Glutamatergic neuron (in vitro differentiated cells): Measurements from ENCODE around the gene LRRFIP2. TPM values are rescaled to one million over a fixed set of nuclear protein-coding genes. Genes with fewer than 3 reads are reported as not detected.

Experiments used
- DNase-seq: peaks from one replicate; pipeline ENCODE4 v3.0.0; 2022
- H3K27ac Mint-ChIP-seq: one replicate; pipeline ENCODE4 v1.8.0; 2020; ENCODE audit warnings: mild to moderate bottlenecking, mixed read lengths, inconsistent platforms; ENCODE audit not compliant: unreplicated experiment
- H3K27me3 Mint-ChIP-seq: one replicate; pipeline ENCODE4 v1.8.0; 2020; ENCODE audit warnings: mild to moderate bottlenecking, moderate library complexity, mixed read lengths, inconsistent platforms; ENCODE audit not compliant: unreplicated experiment
- H3K36me3 Mint-ChIP-seq: one replicate; pipeline ENCODE4 v1.8.0; 2020; ENCODE audit warnings: mild to moderate bottlenecking, mixed read lengths, inconsistent platforms; ENCODE audit not compliant: unreplicated experiment
- H3K4me1 Mint-ChIP-seq: one replicate; pipeline ENCODE4 v1.8.0; 2020; ENCODE audit warnings: mild to moderate bottlenecking, low read depth, mixed read lengths, inconsistent platforms; ENCODE audit not compliant: unreplicated experiment
- H3K4me3 Mint-ChIP-seq: one replicate; pipeline ENCODE4 v1.8.0; 2020; ENCODE audit warnings: mild to moderate bottlenecking, mixed read lengths, inconsistent platforms; ENCODE audit not compliant: unreplicated experiment
- H3K9me3 Mint-ChIP-seq: one replicate; pipeline ENCODE4 v1.8.0; 2020; ENCODE audit warnings: mild to moderate bottlenecking, moderate library complexity, mixed read lengths, inconsistent platforms; ENCODE audit not compliant: unreplicated experiment
- total RNA-seq: library from RNA; stranded (reverse); fragmentation: NEBNext Ultra II Directional; extraction: Animal tissue kit (Norgen Biotek cat#: 25700); gene quantifications from one replicate; pipeline ENCODE4 v1.2.1, GENCODE V29; 2021; ENCODE audit not compliant: unreplicated experiment
- TF ChIP-seq, protein P1 (sequence below): fragments of 200-600 bp; sonication (generic); IDR thresholded peaks from one replicate; pipeline ENCODE4 v1.5.0; 2021; ENCODE audit not compliant: partially characterized antibody, unreplicated experiment

Gene LRRFIP2
- total RNA-seq, 1 donor from 2014 or later: 45.3 TPM

DNA sequence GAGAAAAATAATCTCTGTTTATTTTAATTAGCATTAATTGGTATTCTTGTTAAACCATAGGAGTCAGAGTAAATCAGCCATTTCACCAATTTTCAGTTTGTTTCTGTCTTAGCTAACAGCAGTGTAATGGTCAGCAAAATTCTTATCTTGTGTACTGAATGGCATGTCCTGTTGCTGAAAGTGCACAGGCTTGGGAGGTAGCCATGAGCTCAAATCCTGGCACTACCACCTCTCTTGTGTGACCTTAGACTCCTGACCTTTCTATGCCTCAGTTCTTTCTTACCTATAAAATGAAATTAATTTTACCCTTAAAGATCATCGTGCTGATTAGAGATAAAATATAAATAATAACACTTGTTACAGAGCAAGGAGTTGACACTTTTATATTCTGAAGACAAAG lies 145.3 kb downstream of the LRRFIP2 start:
- H3K36me3 Mint-ChIP-seq: peaks cover 10% of the 10 kb centered on the region
- no peak overlapping the region for H3K27ac Mint-ChIP-seq
- TF ChIP-seq, protein P1, sequence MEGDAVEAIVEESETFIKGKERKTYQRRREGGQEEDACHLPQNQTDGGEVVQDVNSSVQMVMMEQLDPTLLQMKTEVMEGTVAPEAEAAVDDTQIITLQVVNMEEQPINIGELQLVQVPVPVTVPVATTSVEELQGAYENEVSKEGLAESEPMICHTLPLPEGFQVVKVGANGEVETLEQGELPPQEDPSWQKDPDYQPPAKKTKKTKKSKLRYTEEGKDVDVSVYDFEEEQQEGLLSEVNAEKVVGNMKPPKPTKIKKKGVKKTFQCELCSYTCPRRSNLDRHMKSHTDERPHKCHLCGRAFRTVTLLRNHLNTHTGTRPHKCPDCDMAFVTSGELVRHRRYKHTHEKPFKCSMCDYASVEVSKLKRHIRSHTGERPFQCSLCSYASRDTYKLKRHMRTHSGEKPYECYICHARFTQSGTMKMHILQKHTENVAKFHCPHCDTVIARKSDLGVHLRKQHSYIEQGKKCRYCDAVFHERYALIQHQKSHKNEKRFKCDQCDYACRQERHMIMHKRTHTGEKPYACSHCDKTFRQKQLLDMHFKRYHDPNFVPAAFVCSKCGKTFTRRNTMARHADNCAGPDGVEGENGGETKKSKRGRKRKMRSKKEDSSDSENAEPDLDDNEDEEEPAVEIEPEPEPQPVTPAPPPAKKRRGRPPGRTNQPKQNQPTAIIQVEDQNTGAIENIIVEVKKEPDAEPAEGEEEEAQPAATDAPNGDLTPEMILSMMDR: no peak
- no peaks in the 10 kb centered on the region for H3K9me3 Mint-ChIP-seq
- H3K27me3 Mint-ChIP-seq: no peaks in the 10 kb centered on the region
- no peaks in the 10 kb centered on the region for H3K4me1 Mint-ChIP-seq
- no peak for DNase-seq
- H3K4me3 Mint-ChIP-seq: no peak overlapping the region

DNA sequence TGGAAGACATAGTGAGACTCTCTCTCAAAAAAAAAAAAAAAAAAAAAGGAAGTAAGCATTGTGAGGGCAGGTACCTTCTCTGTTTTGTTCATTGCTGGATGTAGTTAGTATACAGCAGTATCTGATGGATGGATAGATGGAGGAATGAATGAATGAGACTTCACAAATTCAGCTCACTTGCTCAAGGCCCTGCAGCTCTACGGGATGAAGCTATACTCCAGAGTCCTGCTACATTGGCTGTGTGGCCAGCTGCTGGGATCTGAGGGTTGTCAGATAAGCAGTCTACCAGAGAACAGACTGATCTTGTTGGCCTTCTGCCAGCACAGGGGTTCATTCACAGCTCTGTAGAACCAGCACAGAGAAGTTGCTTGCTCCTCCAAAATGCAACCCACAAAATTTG lies 146.1 kb downstream of the LRRFIP2 start:
- Mint-ChIP-seq H3K36me3 (peaks cover 11% of the 10 kb centered on the region), H3K4me3 (no peak overlapping the region), H3K4me1 (no peaks in the 10 kb centered on the region), H3K27ac (no peak overlapping the region), H3K27me3 (no peaks in the 10 kb centered on the region), H3K9me3 (no peaks in the 10 kb centered on the region)
- TF ChIP-seq, protein P1: no peak
- DNase-seq: no peak

DNA sequence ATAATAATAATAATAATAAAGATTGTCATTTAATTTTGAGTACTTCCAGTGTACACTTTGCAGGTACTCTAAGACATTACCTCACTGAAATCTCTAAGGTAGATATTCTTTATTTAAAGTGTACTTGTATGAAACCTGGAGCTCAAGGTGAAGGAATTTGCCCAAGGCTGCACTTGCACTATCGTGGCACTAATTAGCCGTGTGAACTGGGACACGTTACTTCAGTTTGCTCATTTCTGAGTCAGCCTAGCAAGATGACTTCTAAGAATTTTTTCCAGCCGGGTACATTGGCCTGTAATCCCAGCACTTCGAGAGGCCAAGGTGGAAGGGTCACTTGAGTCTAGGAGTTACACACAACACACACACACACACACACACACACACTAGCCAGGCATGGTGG lies 147.5 kb downstream of the LRRFIP2 start:
- no peak for DNase-seq
- Mint-ChIP-seq H3K36me3 (peaks cover 11% of the 10 kb centered on the region), H3K9me3 (no peaks in the 10 kb centered on the region), H3K27ac (no peak overlapping the region), H3K4me3 (no peak overlapping the region), H3K27me3 (no peaks in the 10 kb centered on the region), H3K4me1 (no peaks in the 10 kb centered on the region)
- TF ChIP-seq, protein P1: no peak

DNA sequence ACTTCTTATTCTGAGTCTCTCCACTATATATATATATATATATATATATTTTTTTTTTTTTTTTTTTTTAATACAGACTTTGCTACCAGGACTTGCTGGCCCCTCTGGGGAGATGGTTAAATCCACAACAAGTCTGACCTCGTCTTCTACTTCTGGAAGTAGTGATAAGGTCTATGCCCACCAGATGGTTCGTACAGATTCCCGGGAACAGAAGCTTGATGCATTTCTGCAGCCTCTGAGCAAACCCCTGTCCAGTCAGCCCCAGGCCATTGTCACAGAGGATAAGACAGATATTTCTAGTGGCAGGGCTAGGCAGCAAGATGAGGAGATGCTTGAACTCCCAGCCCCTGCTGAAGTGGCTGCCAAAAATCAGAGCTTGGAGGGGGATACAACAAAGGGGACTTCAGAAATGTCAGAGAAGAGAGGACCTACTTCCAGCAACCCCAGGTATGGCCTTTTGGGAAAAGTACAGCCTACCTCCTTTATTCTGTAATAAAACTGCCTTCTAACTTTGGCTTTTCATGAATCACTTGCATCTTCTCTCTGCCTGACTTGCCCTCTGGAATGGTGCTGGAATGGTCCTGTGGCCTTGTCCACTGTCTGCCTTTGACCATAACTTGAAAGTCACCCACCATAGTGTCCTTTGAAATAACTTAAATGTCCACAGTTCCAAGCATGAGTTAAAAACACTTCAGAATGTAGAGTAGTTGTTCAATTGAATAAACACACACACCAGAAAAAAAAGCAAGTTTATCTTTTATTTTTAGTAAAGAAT lies 148.6 kb downstream of the LRRFIP2 start:
- no peak overlapping the region for H3K27ac Mint-ChIP-seq
- H3K27me3 Mint-ChIP-seq: no peaks in the 10 kb centered on the region
- no peak for DNase-seq
- no peaks in the 10 kb centered on the region for H3K4me1 Mint-ChIP-seq
- H3K4me3 Mint-ChIP-seq: no peak overlapping the region
- H3K36me3 Mint-ChIP-seq: peaks cover 11% of the 10 kb centered on the region
- TF ChIP-seq, protein P1: no peak
- no peaks in the 10 kb centered on the region for H3K9me3 Mint-ChIP-seq

DNA sequence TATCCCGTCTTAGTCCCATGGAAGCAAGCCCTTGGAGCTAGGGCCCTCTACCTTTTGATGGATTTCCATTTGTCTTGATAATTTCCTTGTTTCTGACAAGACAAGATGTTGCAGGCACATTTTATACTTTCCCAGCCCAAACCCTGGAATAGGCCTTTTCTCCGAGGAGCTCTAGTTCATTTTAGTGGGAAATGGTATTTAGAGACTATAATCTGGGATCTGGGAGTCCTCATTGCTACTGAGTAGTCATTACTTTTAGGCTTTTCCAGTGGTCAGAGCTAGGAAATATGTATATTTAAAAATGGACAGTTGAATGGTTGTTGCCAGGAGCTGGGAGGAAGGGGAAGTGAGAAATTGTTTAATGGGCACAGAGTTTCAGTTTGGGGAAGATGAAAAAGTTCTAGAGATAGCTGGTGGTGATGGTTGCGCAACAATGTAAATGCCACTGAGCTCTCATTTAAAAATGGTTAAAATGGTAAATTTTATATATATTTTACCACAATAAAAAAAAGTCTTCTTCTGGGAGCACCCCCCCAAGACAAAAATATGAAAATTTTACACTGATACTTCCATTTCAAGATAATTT lies 149.5 kb downstream of the LRRFIP2 start:
- TF ChIP-seq, protein P1: no peak
- Mint-ChIP-seq H3K27ac (no peak overlapping the region), H3K4me1 (no peaks in the 10 kb centered on the region), H3K4me3 (no peak overlapping the region), H3K36me3 (peaks cover 11% of the 10 kb centered on the region), H3K9me3 (no peaks in the 10 kb centered on the region), H3K27me3 (no peaks in the 10 kb centered on the region)
- DNase-seq: no peak
